ENCODE results near the gene B3GALT6.

Gene B3GALT6

GRCh38 chr1:1197551-1198422 is 34.2 kb upstream of the B3GALT6 start:
- no peak for DNase-seq (ENCODE audit: low spot score)
- Mint-ChIP-seq H3K9me3 (peaks cover 14% of the 10 kb centered on the region), H3K4me3 (no peak overlapping the region), H3K27ac (no peak overlapping the region), H3K4me1 (ENCODE audit: low read depth) (peaks cover 3% of the 10 kb centered on the region), H3K36me3 (ENCODE audit: low read depth) (peaks cover 2% of the 10 kb centered on the region), H3K27me3 (ENCODE audit: low read depth) (peaks cover 9% of the 10 kb centered on the region)

- Mint-ChIP-seq H3K27ac (no peak overlapping the region), H3K4me1 (ENCODE audit: low read depth) (peaks cover 3% of the 10 kb centered on the region), H3K36me3 (ENCODE audit: low read depth) (peaks cover 2% of the 10 kb centered on the region), H3K27me3 (ENCODE audit: low read depth) (peaks cover 9% of the 10 kb centered on the region), H3K4me3 (no peak overlapping the region), H3K9me3 (peaks cover 14% of the 10 kb centered on the region)
- DNase-seq (ENCODE audit: low spot score): no peak
Observed at GRCh38 chr1:1198423-1199140, 33.5 kb upstream of the B3GALT6 start.

- peaks cover 3% of the 10 kb centered on the region for H3K4me1 Mint-ChIP-seq (ENCODE audit: low read depth)
- H3K9me3 Mint-ChIP-seq: peaks cover 11% of the 10 kb centered on the region
- DNase-seq (ENCODE audit: low spot score): no peak
- peaks cover 2% of the 10 kb centered on the region for H3K36me3 Mint-ChIP-seq (ENCODE audit: low read depth)
- peaks cover 9% of the 10 kb centered on the region for H3K27me3 Mint-ChIP-seq (ENCODE audit: low read depth)
- H3K4me3 Mint-ChIP-seq: peak overlapping the region; percentile 36
- H3K27ac Mint-ChIP-seq: peak overlapping the region; percentile 15
Observed at GRCh38 chr1:1199141-1199960, 32.7 kb upstream of the B3GALT6 start.

GRCh38 chr1:1199961-1200875 is 31.8 kb upstream of the B3GALT6 start:
- Mint-ChIP-seq H3K9me3 (peaks cover 2% of the 10 kb centered on the region), H3K4me1 (ENCODE audit: low read depth) (peaks cover 3% of the 10 kb centered on the region), H3K36me3 (ENCODE audit: low read depth) (peaks cover under 1% of the 10 kb centered on the region), H3K4me3 (peak overlapping the region; percentile 36), H3K27me3 (ENCODE audit: low read depth) (peaks cover under 1% of the 10 kb centered on the region), H3K27ac (peak overlapping the region; percentile 69)
- DNase-seq (ENCODE audit: low spot score): no peak

- H3K27me3 Mint-ChIP-seq (ENCODE audit: low read depth): no peaks in the 10 kb centered on the region
Observed at GRCh38 chr1:1200876-1201810, 30.9 kb upstream of the B3GALT6 start.

GRCh38 chr1:1202831-1203560 is 29.0 kb upstream of the B3GALT6 start:
- H3K4me1 Mint-ChIP-seq (ENCODE audit: low read depth): peaks cover 5% of the 10 kb centered on the region
- no peak overlapping the region for H3K27ac Mint-ChIP-seq
- DNase-seq (ENCODE audit: low spot score): no peak
- no peaks in the 10 kb centered on the region for H3K27me3 Mint-ChIP-seq (ENCODE audit: low read depth)
- no peaks in the 10 kb centered on the region for H3K9me3 Mint-ChIP-seq
- H3K4me3 Mint-ChIP-seq: no peak overlapping the region
- H3K36me3 Mint-ChIP-seq (ENCODE audit: low read depth): no peaks in the 10 kb centered on the region

More at GRCh38 chr1:1200876-1201810, 30.9 kb upstream of the B3GALT6 start:
- no peaks in the 10 kb centered on the region for H3K9me3 Mint-ChIP-seq
- peak overlapping the region; percentile 36 for H3K4me3 Mint-ChIP-seq
- peaks cover 3% of the 10 kb centered on the region for H3K4me1 Mint-ChIP-seq (ENCODE audit: low read depth)
- H3K36me3 Mint-ChIP-seq (ENCODE audit: low read depth): no peaks in the 10 kb centered on the region
- peak overlapping the region; percentile 69 for H3K27ac Mint-ChIP-seq
- peak; percentile 93 for DNase-seq (ENCODE audit: low spot score)

GRCh38 chr1:1203561-1204424 is 28.2 kb upstream of the B3GALT6 start:
- H3K4me3 Mint-ChIP-seq: no peak overlapping the region
- peaks cover 10% of the 10 kb centered on the region for H3K4me1 Mint-ChIP-seq (ENCODE audit: low read depth)
- no peak overlapping the region for H3K27ac Mint-ChIP-seq
- no peaks in the 10 kb centered on the region for H3K27me3 Mint-ChIP-seq (ENCODE audit: low read depth)
- no peak for DNase-seq (ENCODE audit: low spot score)
- H3K36me3 Mint-ChIP-seq (ENCODE audit: low read depth): no peaks in the 10 kb centered on the region
- H3K9me3 Mint-ChIP-seq: no peaks in the 10 kb centered on the region

- no peaks in the 10 kb centered on the region for H3K9me3 Mint-ChIP-seq
- H3K36me3 Mint-ChIP-seq (ENCODE audit: low read depth): no peaks in the 10 kb centered on the region
- DNase-seq (ENCODE audit: low spot score): no peak
- no peak overlapping the region for H3K4me3 Mint-ChIP-seq
- no peaks in the 10 kb centered on the region for H3K27me3 Mint-ChIP-seq (ENCODE audit: low read depth)
- no peak overlapping the region for H3K27ac Mint-ChIP-seq
- peaks cover 13% of the 10 kb centered on the region for H3K4me1 Mint-ChIP-seq (ENCODE audit: low read depth)
Observed at GRCh38 chr1:1204425-1204920, 27.6 kb upstream of the B3GALT6 start.

- no peaks in the 10 kb centered on the region for H3K9me3 Mint-ChIP-seq
- no peak overlapping the region for H3K27ac Mint-ChIP-seq
- peaks cover 16% of the 10 kb centered on the region for H3K4me1 Mint-ChIP-seq (ENCODE audit: low read depth)
- peak overlapping the region; percentile 55 for H3K4me3 Mint-ChIP-seq
- no peak for DNase-seq (ENCODE audit: low spot score)
- no peaks in the 10 kb centered on the region for H3K36me3 Mint-ChIP-seq (ENCODE audit: low read depth)
- no peaks in the 10 kb centered on the region for H3K27me3 Mint-ChIP-seq (ENCODE audit: low read depth)
Observed at GRCh38 chr1:1204998-1205768, 26.9 kb upstream of the B3GALT6 start.

GRCh38 chr1:1205769-1206375 is 26.2 kb upstream of the B3GALT6 start:
- Mint-ChIP-seq H3K36me3 (ENCODE audit: low read depth) (no peaks in the 10 kb centered on the region), H3K4me1 (ENCODE audit: low read depth) (peaks cover 12% of the 10 kb centered on the region), H3K4me3 (peak overlapping the region; percentile 55), H3K27me3 (ENCODE audit: low read depth) (no peaks in the 10 kb centered on the region), H3K9me3 (no peaks in the 10 kb centered on the region), H3K27ac (no peak overlapping the region)
- DNase-seq (ENCODE audit: low spot score): no peak
